ENCODE results near the gene ZBTB8A.
"Not testable (repeated sequence)": the region's sequence is repeated elsewhere in the genome, so short reads cannot be mapped to it uniquely, and the experiment has no call there.

ZBTB8A gene

GRCh38 chr1:32539584-32540571 is 651 bp downstream of the ZBTB8A start:
- peak; percentile 15 for DNase-seq (ENCODE audit: low read depth)

- DNase-seq (ENCODE audit: low read depth), result no peak
These were observed 1.4 kb downstream of the ZBTB8A start for GRCh38 chr1:32540605-32541004.

- DNase-seq (ENCODE audit: low read depth), result no peak
These were observed 1.9 kb downstream of the ZBTB8A start for GRCh38 chr1:32541064-32541566.

- DNase-seq (ENCODE audit: low read depth), result no peak
These were observed 7.4 kb downstream of the ZBTB8A start for GRCh38 chr1:32546611-32547010.

- no peak for DNase-seq (ENCODE audit: low read depth)
These were observed 10.4 kb downstream of the ZBTB8A start for GRCh38 chr1:32549616-32550015.

- no peak for DNase-seq (ENCODE audit: low read depth)
These were observed 15.1 kb downstream of the ZBTB8A start for GRCh38 chr1:32554288-32554687.

- not testable (repeated sequence) for DNase-seq (ENCODE audit: low read depth)
These were observed 17.8 kb downstream of the ZBTB8A start for GRCh38 chr1:32557035-32557434.

- no peak for DNase-seq (ENCODE audit: low read depth)
These were observed 18.6 kb downstream of the ZBTB8A start for GRCh38 chr1:32557812-32558211.

- no peak for DNase-seq (ENCODE audit: low read depth)
These were observed 29.7 kb downstream of the ZBTB8A start for GRCh38 chr1:32568929-32569328.

GRCh38 chr1:32580348-32581017 is 41.3 kb downstream of the ZBTB8A start:
- DNase-seq (ENCODE audit: low read depth), result no peak

- DNase-seq (ENCODE audit: low read depth), result no peak
These were observed 53.7 kb downstream of the ZBTB8A start for GRCh38 chr1:32592943-32593342.

GRCh38 chr1:32600034-32600433 is 60.8 kb downstream of the ZBTB8A start:
- no peak for DNase-seq (ENCODE audit: low read depth)

- DNase-seq (ENCODE audit: low read depth), result no peak
These were observed 66.6 kb downstream of the ZBTB8A start for GRCh38 chr1:32605711-32606424.

- no peak for DNase-seq (ENCODE audit: low read depth)
These were observed 67.5 kb downstream of the ZBTB8A start for GRCh38 chr1:32606565-32607371.

- DNase-seq (ENCODE audit: low read depth), result no peak
These were observed 70.0 kb downstream of the ZBTB8A start for GRCh38 chr1:32609180-32609579.

GRCh38 chr1:32611859-32612188 is 72.6 kb downstream of the ZBTB8A start:
- DNase-seq (ENCODE audit: low read depth), result no peak

- peak; percentile 58 for DNase-seq (ENCODE audit: low read depth)
These were observed 73.1 kb downstream of the ZBTB8A start for GRCh38 chr1:32612189-32612881.

GRCh38 chr1:32613472-32613871 is 74.2 kb downstream of the ZBTB8A start:
- DNase-seq (ENCODE audit: low read depth), result no peak

- DNase-seq (ENCODE audit: low read depth), result no peak
These were observed 79.5 kb downstream of the ZBTB8A start for GRCh38 chr1:32618673-32619221.

- DNase-seq (ENCODE audit: low read depth), result no peak
These were observed 80.7 kb downstream of the ZBTB8A start for GRCh38 chr1:32619701-32620485.
